GM21515 (cell line): ENCODE results near the gene VPS33B.

Experiments used
- ATAC-seq: cut with Tn5 transposase; IDR thresholded peaks from one replicate; pipeline ENCODE4 v1.9.1; 2021; ENCODE audit not compliant: unreplicated experiment

Gene VPS33B

GRCh38 chr15:90952901-90953677, 69.3 kb downstream of the VPS33B start:
- no peak for ATAC-seq

- ATAC-seq = no peak
Observed at GRCh38 chr15:90950676-90951075, 71.7 kb downstream of the VPS33B start.

- ATAC-seq = no peak
Observed at GRCh38 chr15:90949979-90950675, 72.3 kb downstream of the VPS33B start.
